Stromal cell of bone marrow (primary cell): ENCODE data around the gene MOB4.

Experiments used
- DNase-seq: peaks from one replicate; pipeline ENCODE4 v3.0.0-alpha.2; 2012; ENCODE audit warnings: low read depth

MOB4 gene

DNA sequence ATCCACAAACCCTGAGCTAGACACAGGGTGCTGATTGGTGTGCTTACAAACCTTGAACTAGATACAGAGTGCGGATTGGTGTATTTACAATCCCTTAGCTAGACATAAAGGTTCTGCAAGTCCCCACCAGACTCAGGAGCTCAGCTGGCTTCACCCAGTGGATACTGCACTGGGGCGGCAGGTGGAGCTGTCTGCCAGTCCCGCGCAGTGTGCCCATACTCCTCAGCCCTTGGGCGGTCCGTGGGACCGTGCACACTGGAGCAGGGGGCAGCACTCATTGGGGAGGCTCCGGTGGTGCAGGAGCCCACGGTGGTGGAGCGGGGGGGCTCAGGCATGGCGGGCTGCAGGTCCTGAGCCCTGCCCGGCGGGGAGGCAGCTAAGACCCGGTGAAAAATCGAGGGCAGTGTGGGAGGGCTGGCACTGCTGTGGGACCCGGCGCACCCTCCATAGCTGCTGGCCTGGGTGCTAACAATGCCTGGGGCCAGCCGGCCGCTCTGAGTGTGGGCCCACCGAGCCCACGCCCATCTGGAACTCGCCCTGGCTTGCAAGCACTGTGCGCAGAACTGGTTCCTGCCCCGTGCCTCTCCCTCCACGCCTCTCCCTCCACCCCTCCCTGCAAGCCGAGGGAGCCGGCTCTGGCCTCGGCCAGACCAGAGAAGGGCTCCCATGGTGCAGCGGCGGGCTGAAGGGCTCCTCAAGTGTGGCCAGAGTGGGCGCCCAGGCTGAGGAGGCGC lies 75.6 kb downstream of the MOB4 start:
- DNase-seq, result no peak

DNA sequence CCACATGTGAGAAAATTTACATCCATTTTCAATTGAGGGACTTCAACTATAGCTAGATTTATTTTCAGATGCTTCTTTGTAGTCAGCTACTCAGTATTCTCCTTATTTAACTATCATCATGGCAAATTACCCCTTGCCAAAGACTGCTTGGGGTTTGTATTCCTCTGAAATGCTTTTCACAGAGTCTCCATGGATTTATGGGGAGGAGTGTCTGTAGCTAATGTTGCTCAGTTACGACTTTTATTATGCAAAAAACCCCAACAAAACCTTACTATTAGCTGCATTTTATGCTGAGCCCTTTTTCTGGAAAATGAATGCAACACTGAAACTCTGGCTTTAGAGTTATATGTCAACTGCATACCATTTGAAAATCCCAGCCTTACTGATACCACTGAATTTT lies 80.9 kb downstream of the MOB4 start:
- DNase-seq, result peak; percentile 13

DNA sequence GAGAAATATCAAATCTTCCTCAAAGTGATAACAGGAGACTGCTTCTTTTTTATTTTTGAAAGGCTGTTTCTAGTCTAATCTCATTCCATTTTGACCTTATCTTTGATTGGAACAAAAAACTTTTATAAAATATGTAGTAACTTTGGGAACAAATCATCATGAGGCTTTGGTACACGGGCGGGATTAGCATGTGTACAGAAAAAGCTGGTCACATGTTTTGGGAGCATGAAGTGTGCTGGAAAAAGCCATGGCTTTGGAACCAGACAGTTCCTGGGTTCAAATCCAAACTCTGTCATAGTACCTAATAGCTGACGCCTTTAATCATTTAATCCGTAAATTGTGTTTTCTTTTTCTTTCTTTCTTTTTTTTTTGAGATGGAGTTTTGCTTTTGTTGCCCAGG lies 81.3 kb downstream of the MOB4 start:
- no peak for DNase-seq

DNA sequence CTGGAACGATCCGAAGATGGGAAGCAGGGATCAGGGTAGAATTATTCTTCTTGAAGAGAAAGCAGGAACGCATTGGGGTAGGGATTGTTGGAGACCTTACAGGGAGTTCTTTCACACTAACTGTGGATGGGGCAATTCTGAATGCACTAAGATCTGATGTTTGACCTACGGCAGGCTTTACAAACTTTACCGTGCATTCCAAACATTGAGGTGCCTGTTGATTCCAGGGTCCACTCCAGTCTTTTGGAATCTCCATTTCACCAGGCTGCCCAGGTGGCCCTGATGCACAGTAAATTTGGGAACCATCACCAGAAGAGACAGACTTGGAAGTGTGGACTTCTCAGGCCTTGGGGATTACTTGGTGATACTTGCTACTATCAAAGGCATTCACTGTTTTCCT lies 82.6 kb downstream of the MOB4 start:
- DNase-seq, result no peak

DNA sequence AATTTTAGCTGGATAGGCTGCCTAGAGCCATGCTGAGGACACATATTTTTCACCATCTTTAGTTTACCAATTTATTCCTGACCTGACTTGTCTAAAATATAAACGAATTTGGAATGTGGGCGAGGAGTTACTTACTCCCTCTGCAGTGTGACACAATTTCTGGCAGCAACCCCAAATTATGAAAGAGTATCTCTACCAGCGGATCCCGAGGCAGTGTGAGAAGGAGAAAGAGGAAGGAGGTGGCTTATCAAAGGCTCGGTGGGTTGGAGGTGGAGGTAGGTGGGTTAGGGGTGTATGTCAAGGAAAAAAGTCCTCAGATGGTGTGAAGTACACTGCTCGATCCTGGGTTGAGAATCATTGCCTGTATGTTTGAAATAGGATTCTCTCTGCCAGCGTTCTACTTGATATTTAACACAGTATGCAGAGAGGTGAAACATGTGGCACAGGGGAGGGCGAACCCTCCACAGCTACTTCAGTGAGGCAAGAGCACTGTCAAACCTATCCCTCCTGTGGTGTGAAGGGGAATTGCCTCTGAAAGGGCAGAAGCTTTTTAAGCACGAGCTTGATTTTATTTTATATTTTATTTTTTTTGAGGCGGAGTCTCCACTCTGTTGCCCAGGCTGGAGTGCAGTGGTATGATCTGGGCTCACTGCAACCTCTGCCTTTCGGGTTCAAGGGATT lies 83.6 kb downstream of the MOB4 start:
- DNase-seq, result peak; percentile 26

DNA sequence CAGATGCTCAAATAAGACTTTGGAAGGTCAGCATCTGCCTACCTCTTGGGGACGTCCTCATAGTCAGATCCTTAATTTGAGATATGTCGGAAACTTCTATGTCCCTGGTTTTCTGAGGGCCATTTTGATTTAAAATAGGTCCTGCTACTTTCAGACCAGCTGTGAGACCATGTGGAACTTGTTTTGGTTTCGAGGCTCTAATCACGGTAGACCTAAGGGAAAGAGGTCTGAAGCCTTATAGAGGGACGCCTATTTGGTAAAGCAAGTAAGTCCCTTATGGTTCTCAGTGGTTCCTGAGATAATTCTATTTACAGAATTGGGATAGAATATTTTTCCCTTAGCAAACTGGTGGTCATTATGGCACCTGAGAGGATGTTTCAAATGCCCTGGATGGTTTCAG lies 84.4 kb downstream of the MOB4 start:
- no peak for DNase-seq

DNA sequence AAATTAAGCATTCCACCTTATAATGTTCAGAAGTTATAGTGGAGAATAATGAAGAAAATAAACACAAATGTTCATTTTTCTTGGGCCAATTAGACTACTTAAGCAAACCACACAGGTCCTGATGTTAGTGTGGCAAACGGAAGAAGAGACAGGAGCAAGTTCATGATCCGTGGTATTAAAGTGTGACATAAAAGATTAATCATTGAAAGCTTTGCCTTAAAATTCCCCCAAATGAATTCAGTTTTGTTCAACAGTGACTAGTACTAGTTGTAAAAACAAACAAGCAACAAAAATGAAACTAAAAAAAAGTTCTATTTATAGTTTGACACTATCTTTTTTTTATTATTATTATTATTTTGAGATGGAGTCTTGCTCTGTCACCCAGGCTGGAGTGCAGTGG lies 85.9 kb downstream of the MOB4 start:
- no peak for DNase-seq
